ENCODE results near the gene CDK14.

Gene CDK14

DNA sequence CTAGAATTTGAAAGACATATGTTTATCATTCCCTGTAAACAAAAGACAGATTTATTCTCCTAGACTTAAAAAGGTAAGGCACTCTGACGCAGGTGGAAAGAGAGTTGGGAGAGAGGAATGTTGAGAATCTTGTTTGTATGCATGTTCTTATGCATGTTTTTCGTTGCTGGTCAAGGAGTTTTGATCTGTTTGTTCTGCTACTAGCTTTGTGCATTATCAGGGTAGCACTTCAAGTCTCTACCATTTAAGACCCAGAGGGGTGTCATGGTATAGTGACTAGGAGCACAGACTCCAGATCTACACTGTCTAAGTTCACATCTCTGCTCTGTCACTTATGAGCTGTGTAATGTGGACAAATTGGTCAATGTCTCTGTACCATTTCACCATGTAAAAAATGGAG is 467.9 kb downstream of the CDK14 start:
- TF ChIP-seq, protein P1, sequence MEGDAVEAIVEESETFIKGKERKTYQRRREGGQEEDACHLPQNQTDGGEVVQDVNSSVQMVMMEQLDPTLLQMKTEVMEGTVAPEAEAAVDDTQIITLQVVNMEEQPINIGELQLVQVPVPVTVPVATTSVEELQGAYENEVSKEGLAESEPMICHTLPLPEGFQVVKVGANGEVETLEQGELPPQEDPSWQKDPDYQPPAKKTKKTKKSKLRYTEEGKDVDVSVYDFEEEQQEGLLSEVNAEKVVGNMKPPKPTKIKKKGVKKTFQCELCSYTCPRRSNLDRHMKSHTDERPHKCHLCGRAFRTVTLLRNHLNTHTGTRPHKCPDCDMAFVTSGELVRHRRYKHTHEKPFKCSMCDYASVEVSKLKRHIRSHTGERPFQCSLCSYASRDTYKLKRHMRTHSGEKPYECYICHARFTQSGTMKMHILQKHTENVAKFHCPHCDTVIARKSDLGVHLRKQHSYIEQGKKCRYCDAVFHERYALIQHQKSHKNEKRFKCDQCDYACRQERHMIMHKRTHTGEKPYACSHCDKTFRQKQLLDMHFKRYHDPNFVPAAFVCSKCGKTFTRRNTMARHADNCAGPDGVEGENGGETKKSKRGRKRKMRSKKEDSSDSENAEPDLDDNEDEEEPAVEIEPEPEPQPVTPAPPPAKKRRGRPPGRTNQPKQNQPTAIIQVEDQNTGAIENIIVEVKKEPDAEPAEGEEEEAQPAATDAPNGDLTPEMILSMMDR (IDR thresholded peaks at IDR 0.05; ENCODE audit: low read depth, low read length) = no peak
- H3K27me3 ChIP-seq = no peaks in the 10 kb centered on the region
- H3K36me3 ChIP-seq = no peaks in the 10 kb centered on the region
- DNase-seq = no peak
- no peak overlapping the region for H3K4me3 ChIP-seq (ENCODE audit: low read depth, low read length)
- H3K4me1 ChIP-seq = no peaks in the 10 kb centered on the region
- no peaks in the 10 kb centered on the region for H3K9me3 ChIP-seq

DNA sequence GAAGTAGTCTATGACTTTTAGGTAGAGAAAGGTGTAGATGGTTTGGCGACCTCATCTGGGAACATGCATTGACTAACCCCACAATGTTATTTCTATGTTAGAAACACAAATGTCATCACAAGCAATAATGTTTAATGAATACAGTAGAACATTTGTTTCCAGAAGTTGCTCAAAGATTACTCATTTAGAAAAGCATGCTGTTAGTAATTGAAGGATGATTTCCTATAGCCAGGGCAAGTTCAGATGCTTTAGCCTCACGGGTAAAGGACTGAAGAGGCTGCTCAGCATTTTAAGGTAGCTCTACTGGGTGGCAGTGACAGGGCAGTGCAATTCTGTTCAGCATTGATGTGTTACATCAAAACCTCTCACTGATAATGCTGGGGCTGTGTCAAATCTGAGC is 468.8 kb downstream of the CDK14 start:
- Histone ChIP-seq H3K9me3 (no peaks in the 10 kb centered on the region), H3K4me3 (ENCODE audit: low read depth, low read length) (no peak overlapping the region), H3K36me3 (no peaks in the 10 kb centered on the region), H3K27me3 (no peaks in the 10 kb centered on the region), H3K4me1 (no peaks in the 10 kb centered on the region)
- no peak for DNase-seq
- TF ChIP-seq, protein P1 (IDR thresholded peaks at IDR 0.05; ENCODE audit: low read depth, low read length) = no peak

DNA sequence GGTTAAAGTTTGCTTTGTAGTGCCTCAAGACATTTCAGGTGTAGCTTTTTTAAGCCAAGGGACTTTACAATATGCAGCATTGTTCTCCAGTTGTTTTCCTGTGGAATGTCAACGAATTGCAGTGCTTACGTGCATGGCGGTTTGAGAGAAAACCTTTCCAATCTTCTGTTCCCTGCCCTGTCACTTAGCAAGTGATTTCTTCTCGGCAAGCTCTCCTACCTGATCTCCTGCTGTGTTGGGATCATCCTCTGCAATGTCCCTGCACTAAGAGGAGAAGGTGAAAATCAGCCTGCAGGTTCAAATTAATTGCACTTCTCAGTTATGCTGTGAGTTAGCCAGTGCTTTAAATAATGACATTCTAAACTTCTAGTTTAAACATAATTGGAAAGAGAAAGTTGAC is 470.5 kb downstream of the CDK14 start:
- Histone ChIP-seq H3K4me1 (no peaks in the 10 kb centered on the region), H3K4me3 (ENCODE audit: low read depth, low read length) (no peak overlapping the region), H3K36me3 (no peaks in the 10 kb centered on the region), H3K27me3 (no peaks in the 10 kb centered on the region), H3K9me3 (no peaks in the 10 kb centered on the region)
- TF ChIP-seq, protein P1 (IDR thresholded peaks at IDR 0.05; ENCODE audit: low read depth, low read length) = no peak
- DNase-seq = no peak

DNA sequence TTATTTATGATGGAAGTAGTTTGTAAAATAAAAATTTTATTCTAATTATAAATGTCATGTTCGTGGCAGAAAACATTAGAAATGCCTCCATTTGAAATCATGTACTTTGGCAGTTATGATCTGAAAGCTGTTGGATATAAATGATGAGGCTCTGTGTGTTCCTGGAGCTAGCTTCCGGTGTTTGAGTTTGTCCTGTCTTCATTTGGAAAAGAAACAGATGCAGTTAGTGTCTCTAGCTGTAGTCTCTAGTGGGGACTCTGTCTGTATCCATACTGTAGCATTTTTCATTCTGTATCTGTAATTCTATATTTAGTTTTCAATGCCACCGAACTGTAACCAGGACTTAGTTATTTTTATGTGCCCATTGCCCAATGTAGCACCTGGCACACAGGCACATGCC is 471.1 kb downstream of the CDK14 start:
- no peaks in the 10 kb centered on the region for H3K27me3 ChIP-seq
- no peaks in the 10 kb centered on the region for H3K4me1 ChIP-seq
- H3K36me3 ChIP-seq = no peaks in the 10 kb centered on the region
- TF ChIP-seq, protein P1 (IDR thresholded peaks at IDR 0.05; ENCODE audit: low read depth, low read length) = no peak
- no peak overlapping the region for H3K4me3 ChIP-seq (ENCODE audit: low read depth, low read length)
- DNase-seq = no peak
- no peaks in the 10 kb centered on the region for H3K9me3 ChIP-seq

DNA sequence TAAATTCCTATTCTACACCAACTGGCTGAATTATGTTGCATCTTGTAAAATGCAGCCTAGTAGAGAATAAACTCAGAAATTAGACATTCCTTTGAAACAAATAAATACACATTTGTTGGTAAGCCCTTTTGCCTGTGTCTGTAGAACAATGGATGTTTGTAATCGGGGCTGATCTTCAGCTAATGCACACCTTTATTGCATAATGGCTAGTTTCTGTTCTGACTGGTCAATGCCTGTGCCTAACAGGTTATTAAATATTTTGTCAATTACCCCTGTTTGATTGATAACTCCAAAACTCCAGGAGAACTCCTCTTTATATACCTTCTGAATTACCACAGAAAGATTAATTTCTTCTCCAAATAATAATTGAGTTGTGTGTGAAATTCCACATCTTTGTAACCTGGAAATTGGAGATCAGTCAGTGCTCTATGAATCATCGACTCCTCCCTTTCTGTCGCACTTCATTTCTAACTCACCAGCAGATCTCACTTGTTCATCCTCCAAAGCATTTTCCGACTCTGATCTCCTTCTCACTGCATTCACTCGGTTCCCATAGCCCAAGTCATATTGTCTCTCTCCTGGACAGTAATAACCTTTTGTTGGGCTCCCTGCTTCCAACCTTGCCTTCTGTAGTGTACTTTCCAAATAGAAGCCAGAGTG is 472.1 kb downstream of the CDK14 start:
- H3K4me3 ChIP-seq (ENCODE audit: low read depth, low read length) = no peak overlapping the region
- no peaks in the 10 kb centered on the region for H3K27me3 ChIP-seq
- no peaks in the 10 kb centered on the region for H3K36me3 ChIP-seq
- H3K9me3 ChIP-seq = no peaks in the 10 kb centered on the region
- H3K4me1 ChIP-seq = no peaks in the 10 kb centered on the region
- DNase-seq = no peak
- TF ChIP-seq, protein P1 (IDR thresholded peaks at IDR 0.05; ENCODE audit: low read depth, low read length) = no peak

DNA sequence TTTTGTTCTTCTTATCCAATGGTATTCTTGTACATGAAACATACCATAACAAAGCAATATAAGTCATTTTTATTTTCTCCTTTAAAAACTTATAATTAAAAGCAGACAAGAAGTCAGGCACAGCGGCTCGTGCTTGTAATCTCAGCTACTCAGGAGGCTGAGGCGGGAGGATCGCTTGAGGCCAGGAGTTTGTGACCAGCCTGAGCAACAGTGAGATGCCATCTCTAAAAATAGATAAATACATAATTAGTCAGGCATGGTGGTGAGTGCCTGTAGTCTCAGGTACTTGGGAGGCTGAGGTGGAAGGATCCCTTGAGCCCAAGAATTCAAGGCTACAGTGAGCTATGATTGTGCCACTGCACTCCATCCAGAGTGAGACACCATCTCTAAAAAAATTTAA is 473.0 kb downstream of the CDK14 start:
- no peaks in the 10 kb centered on the region for H3K4me1 ChIP-seq
- no peaks in the 10 kb centered on the region for H3K27me3 ChIP-seq
- H3K4me3 ChIP-seq (ENCODE audit: low read depth, low read length) = no peak overlapping the region
- TF ChIP-seq, protein P1 (IDR thresholded peaks at IDR 0.05; ENCODE audit: low read depth, low read length) = no peak
- no peaks in the 10 kb centered on the region for H3K9me3 ChIP-seq
- DNase-seq = no peak
- no peaks in the 10 kb centered on the region for H3K36me3 ChIP-seq

Data from BE2C (cell line).